NK-92 (cell line): ENCODE measurements around the gene SGMS1.

Source experiments
- DNase-seq: peaks from one replicate; lab custom pipeline; 2025; ENCODE audit not compliant: unreplicated experiment; lab: John Stamatoyannopoulos, UW

The SGMS1 gene

GRCh38 chr10:50347394-50347802 lies 276.4 kb downstream of the SGMS1 start:
- DNase-seq: no peak

- DNase-seq: no peak
Measured at GRCh38 chr10:50346942-50347341, 276.8 kb downstream of the SGMS1 start.

GRCh38 chr10:50345545-50345944 lies 278.2 kb downstream of the SGMS1 start:
- no peak for DNase-seq

- DNase-seq: no peak
Measured at GRCh38 chr10:50343702-50344331, 279.9 kb downstream of the SGMS1 start.

- DNase-seq: no peak
Measured at GRCh38 chr10:50341987-50342386, 281.8 kb downstream of the SGMS1 start.

- no peak for DNase-seq
Measured at GRCh38 chr10:50336140-50336539, 287.6 kb downstream of the SGMS1 start.

GRCh38 chr10:50335397-50335796 lies 288.4 kb downstream of the SGMS1 start:
- DNase-seq: no peak

- DNase-seq: no peak
Measured at GRCh38 chr10:50334273-50334672, 289.5 kb downstream of the SGMS1 start.

GRCh38 chr10:50333872-50334271 lies 289.9 kb downstream of the SGMS1 start:
- DNase-seq: no peak

GRCh38 chr10:50332108-50332842 lies 291.5 kb downstream of the SGMS1 start:
- DNase-seq: no peak

GRCh38 chr10:50331486-50331885 lies 292.3 kb downstream of the SGMS1 start:
- no peak for DNase-seq

GRCh38 chr10:50326757-50327701 lies 296.7 kb downstream of the SGMS1 start:
- no peak for DNase-seq

- DNase-seq: no peak
Measured at GRCh38 chr10:50326172-50326555, 297.6 kb downstream of the SGMS1 start.

GRCh38 chr10:50325449-50326171 lies 298.1 kb downstream of the SGMS1 start:
- DNase-seq: no peak

GRCh38 chr10:50324680-50325393 lies 298.9 kb downstream of the SGMS1 start:
- no peak for DNase-seq

GRCh38 chr10:50324046-50324445 lies 299.7 kb downstream of the SGMS1 start:
- DNase-seq: no peak

GRCh38 chr10:50322077-50322476 lies 301.7 kb downstream of the SGMS1 start:
- DNase-seq: no peak

GRCh38 chr10:50318129-50318528 lies 305.6 kb downstream of the SGMS1 start:
- no peak for DNase-seq

GRCh38 chr10:50316695-50317648 lies 306.8 kb downstream of the SGMS1 start:
- DNase-seq: no peak
